ENCODE measurements around the gene PMF1.

PMF1 gene

GRCh38 chr1:156276532-156276931, 63.7 kb downstream of the PMF1 start:
- no peak for DNase-seq

- DNase-seq, result no peak
These were observed 64.2 kb downstream of the PMF1 start for GRCh38 chr1:156276966-156277381.

GRCh38 chr1:156279837-156280236, 67.0 kb downstream of the PMF1 start:
- no peak for DNase-seq

- DNase-seq, result peak; percentile 70
These were observed 68.5 kb downstream of the PMF1 start for GRCh38 chr1:156281281-156281680.

GRCh38 chr1:156281693-156282478, 69.1 kb downstream of the PMF1 start:
- DNase-seq, result peak; percentile 63

GRCh38 chr1:156282479-156283222, 69.8 kb downstream of the PMF1 start, which contains the start of gene SMG5:
Gene SMG5 (minus strand): TSS chr1:156282825. CDS start chr1:156282680, 145 bp downstream.
- DNase-seq, result peak; percentile 95

- no peak for DNase-seq
These were observed 70.7 kb downstream of the PMF1 start for GRCh38 chr1:156283521-156283920.

GRCh38 chr1:156284112-156284511, 71.3 kb downstream of the PMF1 start, which contains the start of gene TMEM79:
Gene TMEM79 (plus strand): TSS chr1:156284325. CDS start chr1:156285227, 902 bp downstream.
- no peak for DNase-seq

GRCh38 chr1:156284757-156285156, 72.0 kb downstream of the PMF1 start:
- no peak for DNase-seq

GRCh38 chr1:156285437-156285836, 72.6 kb downstream of the PMF1 start:
- no peak for DNase-seq

GRCh38 chr1:156286061-156286460, 73.3 kb downstream of the PMF1 start:
- DNase-seq, result no peak
